Gastrocnemius medialis (tissue), 4 donors: Measurements from ENCODE around the gene GGTLC3.
"Not testable (repeated sequence)": the region's sequence is repeated elsewhere in the genome, so short reads cannot be mapped to it uniquely, and the experiment has no call there.

Experiments used
- POLR2A ChIP-seq, 2 donors: fragments of 450-650 bp; IDR thresholded peaks; one replicate each; pipeline ENCODE4 v1.6.1; 2017; ENCODE audit warnings: antibody characterized with exemption in 2 of 2, mild to moderate bottlenecking in 2 of 2, moderate library complexity in 2 of 2
- TF ChIP-seq, protein P1 (sequence below), 5 experiments: fragments of 450-650 bp in 3 of 5; fragments of 200-600 bp in 2 of 5; sonication (generic) in 2 of 5; IDR thresholded peaks in 4 of 5; conservative IDR thresholded peaks in 1 of 5; 1 replicate in 4 of 5; 2 replicates in 1 of 5; pipeline ENCODE4 v1.5.1; 2016 to 2019; ENCODE audit warnings: antibody characterized with exemption in 5 of 5, mild to moderate bottlenecking in 3 of 5, moderate library complexity in 3 of 5

DNA sequence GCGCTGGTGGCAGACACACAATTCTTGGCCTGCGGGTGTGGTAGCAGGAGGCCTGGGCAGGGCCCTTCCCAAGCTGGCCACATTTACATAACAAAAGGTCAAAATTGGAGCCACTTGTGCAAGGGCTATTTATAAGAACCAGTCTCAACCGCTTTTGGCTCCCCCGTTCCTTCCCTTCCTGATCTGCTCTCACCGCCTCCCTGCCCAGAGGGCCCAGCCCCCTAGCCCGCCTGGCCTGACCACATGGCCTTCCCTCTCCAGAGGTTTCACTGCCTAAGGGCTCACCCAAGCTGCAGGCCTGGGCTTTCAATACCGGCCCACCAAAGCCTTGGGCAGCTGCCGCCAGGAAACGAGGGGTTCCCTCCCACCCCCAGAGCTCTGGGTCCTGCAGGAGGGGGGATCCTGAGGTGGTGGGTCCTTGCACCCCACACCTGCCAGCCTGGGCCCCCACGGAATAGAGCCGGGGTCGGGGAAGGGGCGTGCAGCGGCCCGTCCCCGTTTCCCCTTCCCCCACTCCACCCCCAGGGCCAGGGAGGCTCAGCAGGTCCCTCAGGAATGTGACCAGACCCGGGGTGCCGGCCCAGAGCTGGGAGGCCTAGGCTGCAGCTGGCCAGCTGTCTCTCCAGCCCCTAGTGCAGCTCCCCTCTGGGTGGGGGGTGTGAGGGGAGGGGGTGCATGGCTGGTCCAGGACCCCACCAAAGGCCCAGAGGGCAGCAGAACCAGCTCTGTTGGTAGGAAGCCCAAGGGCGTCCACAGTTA is 35.1 kb upstream of the GGTLC3 start:
- TF ChIP-seq, protein P1, sequence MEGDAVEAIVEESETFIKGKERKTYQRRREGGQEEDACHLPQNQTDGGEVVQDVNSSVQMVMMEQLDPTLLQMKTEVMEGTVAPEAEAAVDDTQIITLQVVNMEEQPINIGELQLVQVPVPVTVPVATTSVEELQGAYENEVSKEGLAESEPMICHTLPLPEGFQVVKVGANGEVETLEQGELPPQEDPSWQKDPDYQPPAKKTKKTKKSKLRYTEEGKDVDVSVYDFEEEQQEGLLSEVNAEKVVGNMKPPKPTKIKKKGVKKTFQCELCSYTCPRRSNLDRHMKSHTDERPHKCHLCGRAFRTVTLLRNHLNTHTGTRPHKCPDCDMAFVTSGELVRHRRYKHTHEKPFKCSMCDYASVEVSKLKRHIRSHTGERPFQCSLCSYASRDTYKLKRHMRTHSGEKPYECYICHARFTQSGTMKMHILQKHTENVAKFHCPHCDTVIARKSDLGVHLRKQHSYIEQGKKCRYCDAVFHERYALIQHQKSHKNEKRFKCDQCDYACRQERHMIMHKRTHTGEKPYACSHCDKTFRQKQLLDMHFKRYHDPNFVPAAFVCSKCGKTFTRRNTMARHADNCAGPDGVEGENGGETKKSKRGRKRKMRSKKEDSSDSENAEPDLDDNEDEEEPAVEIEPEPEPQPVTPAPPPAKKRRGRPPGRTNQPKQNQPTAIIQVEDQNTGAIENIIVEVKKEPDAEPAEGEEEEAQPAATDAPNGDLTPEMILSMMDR (IDR thresholded peaks at IDR 0.05 in 4 of 5, conservative IDR thresholded peaks at IDR 0.05 in 1 of 5): not testable (repeated sequence)
- not testable (repeated sequence) for TF ChIP-seq POLR2A (IDR thresholded peaks at IDR 0.05)
